ENCODE measurements around the gene PLEKHM3.

The PLEKHM3 gene

DNA sequence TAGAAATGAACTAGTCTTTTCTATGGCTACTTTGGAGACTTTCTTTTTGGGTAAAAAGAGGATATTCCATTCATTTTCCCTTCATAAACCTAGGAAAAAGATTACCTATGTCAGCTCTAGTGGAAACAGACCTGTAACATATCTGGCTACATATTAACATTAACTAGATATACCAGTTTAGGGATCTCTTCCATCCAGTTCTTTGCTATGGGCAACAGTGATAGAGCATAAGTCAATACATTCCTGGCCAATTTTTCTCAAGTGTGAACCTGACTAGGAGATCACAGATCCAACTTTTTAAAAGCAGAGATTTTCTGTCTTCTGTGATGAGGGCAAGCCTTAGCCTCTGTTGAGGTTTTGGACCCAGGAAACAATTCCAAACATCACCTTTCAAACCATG is 34.5 kb downstream of the PLEKHM3 start:
- H3K27me3 Mint-ChIP-seq: no peaks in the 10 kb centered on the region
- no peaks in the 10 kb centered on the region for H3K9me3 Mint-ChIP-seq
- no peak overlapping the region for H3K27ac Mint-ChIP-seq
- ATAC-seq (replicated peaks) (no peak), DNase-seq (no peak)
- H3K36me3 Mint-ChIP-seq: peaks cover 0 to 2% of the 10 kb centered on the region in 2 donors
- peaks cover 6 to 16% of the 10 kb centered on the region in 2 donors for H3K4me1 Mint-ChIP-seq
- no peak overlapping the region for H3K4me3 Mint-ChIP-seq

DNA sequence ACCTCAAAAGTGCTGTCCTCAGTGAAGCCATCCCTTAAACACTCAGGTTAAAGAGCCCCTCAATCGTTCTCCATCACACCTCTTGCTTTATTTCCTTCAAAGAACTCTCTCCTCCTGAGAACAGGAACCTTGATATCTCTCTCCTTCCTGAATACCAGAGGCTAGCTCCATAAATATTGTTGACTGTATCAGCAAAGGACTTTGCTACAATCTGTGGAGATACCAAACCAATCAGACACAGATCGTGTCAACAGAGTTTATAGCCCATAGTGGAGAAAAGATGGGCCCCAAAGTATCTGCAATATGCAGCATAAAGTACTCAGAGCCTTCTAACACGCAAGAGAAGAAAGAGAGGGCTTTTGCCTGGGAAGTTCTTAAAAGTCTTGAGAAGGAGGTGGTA is 36.4 kb downstream of the PLEKHM3 start:
- Mint-ChIP-seq H3K4me3 (no peak overlapping the region), H3K27ac (no peak overlapping the region), H3K9me3 (no peaks in the 10 kb centered on the region), H3K36me3 (peaks cover 6% of the 10 kb centered on the region in 2 donors), H3K27me3 (no peaks in the 10 kb centered on the region), H3K4me1 (peaks cover 15 to 21% of the 10 kb centered on the region in 2 donors)
- no peak for DNase-seq
- no peak for ATAC-seq (replicated peaks)

DNA sequence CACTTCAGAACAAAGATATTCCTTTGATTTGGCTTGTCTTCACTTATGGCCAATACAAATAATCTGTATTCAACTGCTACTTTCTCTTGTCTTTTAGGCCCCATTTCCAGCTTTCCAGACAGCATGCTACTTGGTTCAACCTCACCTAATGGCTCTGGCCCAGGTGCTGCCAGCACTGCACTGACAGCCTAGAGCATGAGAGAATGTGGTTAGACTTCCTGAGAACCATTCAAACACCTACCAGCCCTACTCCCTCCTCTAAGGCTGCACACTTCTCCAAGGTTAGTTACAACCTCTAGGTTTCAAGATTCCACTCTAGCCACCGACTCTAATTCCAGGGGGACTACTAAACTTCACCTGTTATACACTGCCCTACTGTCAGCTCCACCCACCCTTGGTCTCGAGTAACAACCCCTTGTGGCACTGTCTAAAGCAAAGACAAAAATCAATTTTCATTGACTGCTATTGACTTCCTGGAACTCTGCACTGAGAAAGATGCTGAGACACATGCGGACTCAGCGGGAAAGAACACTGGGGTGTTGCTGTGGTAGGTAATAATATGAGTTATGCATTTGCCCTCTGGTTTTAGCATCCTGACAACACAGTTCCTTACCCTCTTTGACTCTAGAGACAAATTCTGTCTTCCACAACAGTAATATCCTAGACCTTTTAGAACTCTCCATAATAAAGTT is 38.2 kb downstream of the PLEKHM3 start:
- no peak overlapping the region for H3K27ac Mint-ChIP-seq
- H3K4me1 Mint-ChIP-seq: peaks cover 17 to 24% of the 10 kb centered on the region in 2 donors
- peaks cover 4 to 6% of the 10 kb centered on the region in 2 donors for H3K36me3 Mint-ChIP-seq
- no peaks in the 10 kb centered on the region for H3K9me3 Mint-ChIP-seq
- no peaks in the 10 kb centered on the region for H3K27me3 Mint-ChIP-seq
- DNase-seq: no peak
- peak; percentile 38 to 58 for ATAC-seq (replicated peaks)
- no peak overlapping the region for H3K4me3 Mint-ChIP-seq

DNA sequence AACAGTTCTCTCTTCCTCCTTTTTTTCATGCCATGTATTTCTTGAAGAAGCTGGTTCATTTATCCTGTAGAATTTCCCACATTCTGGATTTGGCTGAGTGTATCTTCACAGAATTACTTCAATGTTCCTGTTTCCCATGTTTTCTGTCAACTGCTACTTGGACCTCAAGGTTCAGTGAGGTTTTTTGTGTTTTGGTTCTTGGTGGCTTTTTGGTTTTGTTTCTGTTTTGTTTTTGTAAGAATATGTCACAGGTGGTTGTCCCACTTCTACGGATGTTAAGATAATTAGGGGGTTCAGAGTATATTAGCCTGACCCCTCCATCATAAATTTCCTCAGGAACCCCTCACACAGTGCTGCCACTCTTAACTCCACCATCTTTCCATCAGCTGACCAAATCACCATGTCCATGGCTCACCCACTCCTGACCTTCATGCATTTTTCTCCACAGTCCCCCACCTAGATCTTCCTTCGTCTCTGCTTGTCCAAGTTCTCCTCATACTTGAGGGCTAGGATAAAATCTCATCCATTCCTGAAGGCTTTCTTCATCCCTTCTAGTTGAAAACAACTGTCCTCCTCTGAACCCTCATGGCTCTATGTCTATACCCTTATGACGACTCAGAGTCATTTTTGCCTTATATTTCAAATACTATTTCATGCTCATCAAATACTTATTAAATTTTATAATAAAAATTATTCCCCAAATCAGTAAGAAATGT is 40.4 kb downstream of the PLEKHM3 start:
- H3K4me1 Mint-ChIP-seq: peaks cover 18 to 24% of the 10 kb centered on the region in 2 donors
- no peaks in the 10 kb centered on the region for H3K27me3 Mint-ChIP-seq
- peak overlapping the region; percentile 5 to 33 for H3K4me3 Mint-ChIP-seq

DNA sequence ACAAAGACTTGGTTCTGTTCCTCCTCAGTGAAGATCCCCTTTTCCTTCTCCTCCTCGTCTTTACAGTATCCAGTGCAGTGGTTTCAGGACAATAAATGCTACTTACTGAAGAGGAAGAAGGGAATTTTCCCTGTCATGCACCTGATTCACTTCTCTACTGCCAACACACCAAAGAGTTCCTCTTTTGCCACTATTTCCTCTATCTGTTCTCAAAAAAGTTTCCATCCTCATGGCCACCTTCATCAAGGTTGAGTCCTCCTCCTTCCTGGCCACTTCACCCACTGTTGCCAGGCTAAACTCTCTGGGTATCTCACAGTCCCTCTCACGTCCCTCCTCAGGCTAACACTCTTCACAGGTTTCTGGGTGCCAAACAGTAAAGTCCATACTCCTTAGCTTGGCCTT is 41.7 kb downstream of the PLEKHM3 start:
- Mint-ChIP-seq H3K27me3 (no peaks in the 10 kb centered on the region), H3K4me1 (peaks cover 18 to 24% of the 10 kb centered on the region in 2 donors), H3K9me3 (no peaks in the 10 kb centered on the region), H3K4me3 (peak overlapping the region in 1 of 2 donors; percentile 27), H3K27ac (peak overlapping the region; percentile 81), H3K36me3 (peaks cover 4 to 6% of the 10 kb centered on the region in 2 donors)
- DNase-seq (peak; percentile 41), ATAC-seq (replicated peaks) (peak; percentile 92 to 93)

More for the DNA sequence above, 40.4 kb downstream of the PLEKHM3 start:
- no peak for ATAC-seq (replicated peaks)
- DNase-seq: no peak
- no peaks in the 10 kb centered on the region for H3K9me3 Mint-ChIP-seq
- peaks cover 4 to 6% of the 10 kb centered on the region in 2 donors for H3K36me3 Mint-ChIP-seq
- peak overlapping the region; percentile 81 for H3K27ac Mint-ChIP-seq

DNA sequence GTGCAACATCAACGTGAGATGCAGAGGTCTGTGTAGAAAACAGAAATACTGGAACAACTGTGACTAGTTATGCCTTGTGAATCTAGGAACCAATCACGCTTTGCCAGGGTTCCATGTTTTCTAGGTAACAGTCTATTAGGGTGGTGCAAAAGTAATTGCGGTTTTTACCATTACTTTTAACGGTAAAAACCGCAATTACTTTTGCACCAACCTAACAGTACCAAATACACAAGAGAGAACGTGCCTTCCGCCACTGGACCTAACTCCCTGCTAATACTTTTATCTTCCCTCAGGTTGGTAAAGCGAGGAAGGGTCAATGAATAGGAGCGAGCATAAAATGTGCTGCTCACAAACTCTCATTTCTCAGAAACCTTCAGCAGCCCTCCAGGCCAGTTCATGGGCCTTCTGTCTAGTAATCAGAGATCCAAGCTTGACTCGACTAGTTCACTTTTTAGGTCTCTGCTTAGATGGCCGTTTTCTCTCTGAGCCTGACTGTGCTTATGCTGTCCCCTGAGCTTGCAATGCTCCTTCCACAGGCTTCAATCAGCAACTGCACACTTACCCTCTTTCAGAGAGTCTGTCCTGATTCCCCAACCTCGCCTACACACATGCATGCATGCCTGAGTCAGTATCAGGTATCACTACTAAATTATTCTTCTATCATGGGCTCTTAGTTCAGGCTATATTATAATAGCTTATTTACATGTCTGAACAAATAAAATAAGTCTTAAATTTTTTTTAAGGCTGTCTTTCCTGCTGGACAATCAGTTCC is 47.0 kb downstream of the PLEKHM3 start:
- no peak overlapping the region for H3K27ac Mint-ChIP-seq
- no peak for DNase-seq
- H3K27me3 Mint-ChIP-seq: no peaks in the 10 kb centered on the region
- H3K36me3 Mint-ChIP-seq: peaks cover 11 to 13% of the 10 kb centered on the region in 2 donors
- no peaks in the 10 kb centered on the region for H3K9me3 Mint-ChIP-seq
- peaks cover 5 to 6% of the 10 kb centered on the region in 2 donors for H3K4me1 Mint-ChIP-seq
- no peak overlapping the region for H3K4me3 Mint-ChIP-seq
- no peak for ATAC-seq (replicated peaks)

DNA sequence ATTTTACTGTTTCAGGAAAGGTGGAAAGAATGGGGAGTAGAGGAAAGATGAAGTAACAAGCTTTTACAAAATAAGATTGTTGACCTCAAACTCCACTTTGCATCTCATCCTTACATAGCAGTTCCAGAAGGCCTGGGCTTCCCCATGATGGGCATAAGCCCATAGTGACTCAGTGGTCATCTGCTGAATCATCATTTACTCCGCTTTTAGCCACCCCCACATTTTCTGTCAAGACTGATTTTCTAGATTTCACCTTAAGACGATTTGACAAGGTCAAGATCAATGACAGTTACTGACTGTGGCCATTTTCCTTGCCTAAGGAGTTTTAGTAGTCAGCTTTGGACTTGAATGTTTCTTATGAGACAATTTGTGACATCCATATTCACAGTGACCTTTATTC is 49.4 kb downstream of the PLEKHM3 start:
- ATAC-seq (replicated peaks): no peak
- Mint-ChIP-seq H3K27me3 (no peaks in the 10 kb centered on the region), H3K4me3 (no peak overlapping the region), H3K4me1 (peaks cover 4 to 11% of the 10 kb centered on the region in 2 donors), H3K27ac (no peak overlapping the region), H3K36me3 (peaks cover 11 to 13% of the 10 kb centered on the region in 2 donors), H3K9me3 (no peaks in the 10 kb centered on the region)
- DNase-seq: no peak

DNA sequence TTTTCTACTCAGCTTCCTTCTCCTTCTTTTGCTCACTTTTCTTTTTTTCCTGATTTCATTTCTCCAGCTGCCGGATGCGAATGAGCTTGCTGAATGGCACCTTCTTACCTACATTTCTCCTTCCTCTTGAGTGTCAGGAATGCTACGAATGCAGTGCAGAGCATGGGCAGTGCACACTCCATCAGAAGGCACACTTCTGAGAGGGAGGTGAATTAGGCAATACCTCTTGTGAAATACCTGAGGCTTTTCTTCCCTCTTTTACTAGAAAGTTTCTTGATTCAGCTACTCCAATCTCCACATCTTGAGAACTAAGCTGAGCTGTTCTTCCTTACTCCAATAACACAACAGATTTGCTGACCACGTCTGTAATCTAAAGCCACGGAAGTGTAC is 51.1 kb downstream of the PLEKHM3 start:
- peaks cover 11 to 13% of the 10 kb centered on the region in 2 donors for H3K36me3 Mint-ChIP-seq
- H3K4me1 Mint-ChIP-seq: peaks cover 20% of the 10 kb centered on the region in 2 donors
- no peaks in the 10 kb centered on the region for H3K9me3 Mint-ChIP-seq
- no peak overlapping the region for H3K4me3 Mint-ChIP-seq
- DNase-seq (no peak), ATAC-seq (replicated peaks) (no peak)
- H3K27ac Mint-ChIP-seq: no peak overlapping the region
- no peaks in the 10 kb centered on the region for H3K27me3 Mint-ChIP-seq

DNA sequence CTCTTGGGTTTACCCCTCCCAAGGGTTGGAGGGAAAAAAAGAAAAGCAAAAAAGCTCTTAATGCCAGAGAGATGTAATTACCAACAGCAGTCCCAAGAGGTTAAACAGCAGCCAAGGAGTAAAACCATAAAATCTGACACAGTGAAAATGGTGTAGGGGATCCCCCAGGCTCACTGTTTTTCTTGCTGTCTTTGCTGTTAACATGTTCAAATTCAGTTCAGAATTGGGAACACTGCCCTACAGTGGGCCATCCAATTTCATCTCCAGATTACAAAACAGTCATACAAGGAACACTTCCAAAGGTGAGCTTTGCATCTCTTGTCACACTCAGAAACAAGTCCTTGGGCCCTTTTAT is 54.5 kb downstream of the PLEKHM3 start:
- H3K4me1 Mint-ChIP-seq: peaks cover 24 to 46% of the 10 kb centered on the region in 2 donors
- DNase-seq (no peak), ATAC-seq (replicated peaks) (peak; percentile 55 to 67)
- H3K27me3 Mint-ChIP-seq: no peaks in the 10 kb centered on the region
- no peaks in the 10 kb centered on the region for H3K9me3 Mint-ChIP-seq
- H3K36me3 Mint-ChIP-seq: peaks cover 8 to 10% of the 10 kb centered on the region in 2 donors
- H3K27ac Mint-ChIP-seq: no peak overlapping the region
- no peak overlapping the region for H3K4me3 Mint-ChIP-seq

DNA sequence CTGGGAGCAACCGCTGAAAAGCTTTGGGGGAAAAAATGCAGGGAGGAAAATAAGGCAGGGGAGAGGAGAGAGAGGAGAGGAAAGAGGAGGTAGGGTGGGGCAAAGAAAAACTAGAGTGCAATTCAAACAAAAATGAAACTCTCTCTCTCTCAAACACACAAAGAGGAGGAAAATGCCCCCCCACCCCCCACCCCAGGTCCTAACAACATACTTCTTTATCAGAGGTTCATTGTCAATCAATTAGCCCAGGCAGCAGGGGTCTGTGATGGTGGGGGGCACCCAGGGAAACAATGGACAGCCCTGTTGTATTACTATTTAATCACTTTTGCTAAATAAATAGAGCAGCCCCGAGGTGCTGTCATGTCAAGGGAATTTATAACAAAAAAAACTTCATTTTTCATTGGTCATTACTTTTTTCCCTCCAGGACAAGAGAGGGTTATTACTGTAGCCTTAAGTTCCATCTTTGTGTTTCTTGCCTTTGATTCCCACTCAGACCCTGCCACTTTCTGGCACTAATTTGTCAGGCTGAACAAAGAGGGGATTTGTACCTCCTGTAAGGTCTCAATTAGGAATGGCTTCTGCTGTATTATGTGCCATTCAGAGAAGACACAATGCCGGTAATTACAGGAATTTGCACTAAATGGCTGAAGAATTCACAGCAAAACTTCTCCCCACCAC is 55.0 kb downstream of the PLEKHM3 start:
- H3K9me3 Mint-ChIP-seq: no peaks in the 10 kb centered on the region
- H3K27me3 Mint-ChIP-seq: no peaks in the 10 kb centered on the region
- H3K27ac Mint-ChIP-seq: peak overlapping the region; percentile 25
- H3K36me3 Mint-ChIP-seq: peaks cover 8 to 10% of the 10 kb centered on the region in 2 donors
- DNase-seq: no peak
- peak overlapping the region; percentile 41 to 49 for H3K4me3 Mint-ChIP-seq
- ATAC-seq (replicated peaks): no peak
- H3K4me1 Mint-ChIP-seq: peaks cover 24 to 46% of the 10 kb centered on the region in 2 donors

DNA sequence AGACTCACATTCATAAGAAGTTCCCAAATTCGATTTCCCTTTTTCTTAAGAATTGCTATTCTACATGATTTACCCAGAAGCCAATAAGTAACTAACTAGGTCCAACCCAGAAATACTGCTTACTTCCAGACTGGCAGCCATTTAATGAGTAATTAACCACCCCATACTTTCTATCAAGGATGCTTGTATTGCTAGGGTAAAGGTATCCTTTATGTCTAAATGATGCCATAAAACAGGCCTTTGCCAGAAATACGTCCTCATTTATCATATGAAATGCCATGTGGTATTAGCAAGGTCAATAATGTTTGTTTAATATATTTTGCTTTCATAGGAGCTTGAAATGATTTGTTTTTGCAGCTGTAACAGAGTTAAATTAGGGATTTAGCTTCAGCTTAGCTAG is 56.1 kb downstream of the PLEKHM3 start:
- Mint-ChIP-seq H3K4me1 (peaks cover 24 to 46% of the 10 kb centered on the region in 2 donors), H3K27me3 (no peaks in the 10 kb centered on the region)

DNA sequence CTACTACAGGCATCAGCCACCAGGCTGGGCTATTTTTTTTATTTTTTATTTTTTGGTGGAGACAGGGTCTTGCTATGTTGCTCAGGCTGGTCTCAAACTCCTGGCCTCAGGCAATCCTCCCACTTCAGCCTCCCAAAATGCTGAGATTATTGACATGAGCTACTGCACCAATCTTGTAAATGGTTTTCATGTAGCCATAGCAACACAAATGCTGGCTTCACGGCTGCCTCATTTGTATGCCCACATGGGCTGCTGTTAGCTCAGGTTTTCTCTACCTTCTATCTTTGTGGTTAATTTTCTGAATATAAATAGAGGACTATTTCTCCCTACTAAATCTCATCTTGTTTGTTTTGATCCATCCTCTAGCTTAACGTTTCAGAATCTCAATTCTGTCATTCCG is 58.2 kb downstream of the PLEKHM3 start:
- no peak for ATAC-seq (replicated peaks)
- Mint-ChIP-seq H3K9me3 (peaks cover 6 to 9% of the 10 kb centered on the region in 2 donors), H3K27ac (no peak overlapping the region), H3K36me3 (peaks cover 17 to 18% of the 10 kb centered on the region in 2 donors), H3K4me3 (no peak overlapping the region), H3K27me3 (no peaks in the 10 kb centered on the region), H3K4me1 (peaks cover 24 to 46% of the 10 kb centered on the region in 2 donors)
- DNase-seq: no peak

More for the DNA sequence above, 56.1 kb downstream of the PLEKHM3 start:
- Mint-ChIP-seq H3K27ac (no peak overlapping the region), H3K4me3 (no peak overlapping the region), H3K9me3 (no peaks in the 10 kb centered on the region), H3K36me3 (peaks cover 7 to 9% of the 10 kb centered on the region in 2 donors)
- ATAC-seq (replicated peaks): no peak
- DNase-seq: no peak

DNA sequence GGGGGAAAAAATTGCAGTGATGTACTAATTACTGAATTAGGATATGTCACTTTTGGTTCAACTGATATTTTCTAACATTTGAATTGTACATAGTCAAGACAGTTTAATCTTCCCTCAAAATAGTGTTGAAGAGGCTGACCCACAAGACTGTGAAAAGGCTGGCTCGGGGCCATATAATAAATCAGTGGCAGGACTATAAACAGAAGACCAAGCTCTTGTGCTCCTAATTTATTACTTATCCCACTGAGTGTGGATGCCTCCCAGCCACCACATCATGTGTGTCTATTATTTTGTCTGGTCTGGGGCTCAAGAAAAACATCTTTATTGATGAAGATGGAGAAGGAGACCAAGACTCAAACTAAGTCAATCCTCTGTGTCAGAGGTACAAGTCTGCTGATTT is 64.4 kb downstream of the PLEKHM3 start:
- no peak overlapping the region for H3K4me3 Mint-ChIP-seq
- H3K36me3 Mint-ChIP-seq: peaks cover 26% of the 10 kb centered on the region in 2 donors
- no peak for ATAC-seq (replicated peaks)
- H3K4me1 Mint-ChIP-seq: peaks cover 1 to 16% of the 10 kb centered on the region in 2 donors
- H3K27me3 Mint-ChIP-seq: no peaks in the 10 kb centered on the region
- H3K9me3 Mint-ChIP-seq: peaks cover 6 to 9% of the 10 kb centered on the region in 2 donors
- no peak for DNase-seq
- H3K27ac Mint-ChIP-seq: no peak overlapping the region

DNA sequence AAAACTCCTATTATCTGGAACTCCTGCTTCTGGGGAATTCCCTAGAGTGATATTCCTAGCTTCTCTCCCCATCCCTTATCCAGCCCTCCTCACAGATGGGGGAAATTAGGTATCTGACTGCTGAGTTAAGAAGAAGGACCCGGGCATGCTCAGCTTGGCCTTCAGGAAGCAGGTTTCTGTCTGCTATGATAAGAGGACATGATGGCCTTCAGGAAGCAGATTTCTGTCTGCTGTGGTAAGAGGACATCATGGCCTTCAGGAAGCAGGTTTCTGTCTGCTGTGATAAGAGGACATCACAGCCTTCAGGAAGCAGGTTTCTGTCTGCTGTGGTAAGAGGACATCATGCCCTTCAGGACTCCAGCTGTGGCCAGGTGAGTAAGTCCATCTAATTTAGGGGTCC is 65.2 kb downstream of the PLEKHM3 start:
- H3K9me3 Mint-ChIP-seq: peaks cover 6 to 9% of the 10 kb centered on the region in 2 donors
- no peak overlapping the region for H3K27ac Mint-ChIP-seq
- ATAC-seq (replicated peaks) (no peak), DNase-seq (no peak)
- H3K27me3 Mint-ChIP-seq: no peaks in the 10 kb centered on the region
- H3K4me1 Mint-ChIP-seq: peaks cover 1 to 16% of the 10 kb centered on the region in 2 donors
- H3K4me3 Mint-ChIP-seq: no peak overlapping the region
- peaks cover 26 to 29% of the 10 kb centered on the region in 2 donors for H3K36me3 Mint-ChIP-seq

Data from stimulated activated naive B cell treated with anti-CD40 and anti-IgM and Interleukin-4, amounts not matched to agents 10 μg/mL and 1 μg/mL and 100 μg/mL, for 72 hours (primary cell).